ENCODE data around the gene TNNI3K.

The TNNI3K gene

DNA sequence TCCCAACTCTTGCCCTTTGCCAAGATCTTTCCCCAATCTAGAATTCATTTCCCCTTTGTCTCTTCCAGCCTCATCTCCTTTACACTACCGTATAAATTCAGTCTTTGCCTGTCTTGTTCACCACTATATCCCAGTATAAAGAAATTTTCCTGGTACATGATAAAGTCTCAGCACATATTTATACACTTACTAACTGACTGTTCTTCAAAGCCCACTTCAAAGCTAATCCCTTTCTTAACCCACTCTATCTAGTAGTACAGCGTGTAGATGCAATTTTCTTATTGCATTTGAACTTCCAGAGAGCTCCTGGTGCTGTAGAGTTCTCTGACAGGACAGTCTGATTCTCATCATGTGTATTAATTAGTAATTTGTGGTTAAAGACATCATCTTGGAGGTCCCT is 199.1 kb downstream of the TNNI3K start:
- DNase-seq (ENCODE audit: low read depth) = no peak

DNA sequence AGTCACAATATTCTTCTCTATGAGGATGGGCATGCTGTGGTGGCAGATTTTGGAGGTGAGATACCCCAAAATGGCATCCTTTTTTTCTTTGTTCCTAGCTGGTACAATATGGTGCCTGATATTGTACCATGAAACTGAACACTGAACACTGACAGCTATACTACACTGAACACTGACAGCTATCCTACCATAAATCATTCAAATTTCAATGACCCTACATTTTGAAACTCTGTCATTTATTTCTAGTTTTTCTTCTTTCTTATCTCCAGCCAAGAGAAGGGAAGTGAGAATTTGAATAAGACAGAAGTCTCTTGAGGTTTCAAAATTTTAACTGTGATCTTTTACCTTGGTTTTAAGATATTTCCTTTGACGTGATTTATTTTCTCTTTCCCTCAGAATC is 200.9 kb downstream of the TNNI3K start:
- DNase-seq (ENCODE audit: low read depth) = no peak

DNA sequence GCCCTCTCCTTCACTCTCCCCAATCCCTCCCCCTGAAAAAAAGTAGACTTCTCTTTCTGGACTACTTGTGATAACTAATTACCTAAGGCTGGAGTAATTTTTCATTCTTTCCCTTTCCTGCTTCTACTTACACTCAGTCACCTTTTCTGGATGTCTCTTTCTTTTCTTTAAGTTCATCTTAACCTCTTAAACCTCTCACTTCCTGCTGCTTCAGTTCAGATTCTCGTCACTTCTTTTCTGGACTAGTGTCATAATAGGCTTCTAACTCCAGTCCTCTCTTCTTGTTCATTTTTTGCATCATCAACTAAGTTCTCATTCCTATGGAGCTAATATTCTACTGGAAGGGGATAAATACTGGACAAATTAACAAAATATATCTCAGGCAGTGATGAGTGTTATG is 201.8 kb downstream of the TNNI3K start:
- DNase-seq (ENCODE audit: low read depth) = no peak

DNA sequence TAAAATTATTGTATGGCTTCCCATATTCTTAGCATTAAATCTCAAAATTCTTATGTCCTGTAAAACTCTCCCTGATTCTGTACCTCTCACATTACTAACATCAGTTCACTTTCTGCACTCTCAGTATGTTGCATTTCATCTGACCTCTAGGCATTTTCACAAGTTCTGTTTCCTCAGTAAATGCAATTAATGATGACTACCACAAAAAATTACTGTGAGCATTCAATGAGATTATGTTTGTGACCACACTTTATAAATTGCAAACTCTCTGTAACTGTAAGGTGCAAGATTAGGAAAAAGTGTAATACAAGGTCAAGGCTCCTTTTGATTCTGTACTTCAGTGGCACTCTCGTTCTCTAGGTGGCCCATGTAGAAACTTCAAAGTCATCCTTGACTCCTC is 216.8 kb downstream of the TNNI3K start:
- no peak for DNase-seq (ENCODE audit: low read depth)

DNA sequence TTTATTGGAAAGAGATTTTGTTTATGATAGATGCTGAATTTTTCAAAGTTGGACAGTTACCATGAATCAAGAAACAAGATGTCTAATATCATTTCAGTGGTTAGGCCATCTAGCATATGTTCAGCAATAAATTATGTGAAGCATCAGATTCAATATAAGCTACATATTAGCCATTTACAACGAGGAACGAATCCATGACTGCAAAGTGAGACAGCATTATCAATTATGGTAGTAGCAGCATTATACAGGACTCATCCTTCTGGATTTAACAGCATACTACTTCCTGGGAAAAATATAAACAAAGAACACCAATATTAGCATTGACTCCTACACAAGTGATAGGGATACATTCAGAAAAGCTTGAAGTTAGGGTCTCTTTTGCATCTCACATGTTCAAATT is 218.1 kb downstream of the TNNI3K start:
- no peak for DNase-seq (ENCODE audit: low read depth)

DNA sequence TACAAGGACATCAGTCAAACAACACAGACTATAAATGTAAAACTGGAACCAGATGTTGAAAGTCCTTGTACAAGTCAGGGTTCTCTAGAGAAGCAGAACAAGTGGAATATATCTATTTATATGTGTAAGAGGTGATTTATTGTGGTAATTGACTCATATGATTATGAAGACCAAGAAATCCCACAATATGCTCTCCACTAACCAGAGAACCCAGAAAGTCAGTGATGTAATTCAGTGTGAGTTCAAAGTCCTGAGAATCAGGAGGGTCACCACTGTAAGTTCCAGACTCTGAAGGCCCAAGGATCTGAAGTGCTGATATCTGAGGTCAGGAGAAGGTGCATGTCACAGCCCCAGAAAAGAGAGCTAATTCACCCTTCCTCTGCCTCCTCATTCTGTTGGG is 220.2 kb downstream of the TNNI3K start:
- no peak for DNase-seq (ENCODE audit: low read depth)

DNA sequence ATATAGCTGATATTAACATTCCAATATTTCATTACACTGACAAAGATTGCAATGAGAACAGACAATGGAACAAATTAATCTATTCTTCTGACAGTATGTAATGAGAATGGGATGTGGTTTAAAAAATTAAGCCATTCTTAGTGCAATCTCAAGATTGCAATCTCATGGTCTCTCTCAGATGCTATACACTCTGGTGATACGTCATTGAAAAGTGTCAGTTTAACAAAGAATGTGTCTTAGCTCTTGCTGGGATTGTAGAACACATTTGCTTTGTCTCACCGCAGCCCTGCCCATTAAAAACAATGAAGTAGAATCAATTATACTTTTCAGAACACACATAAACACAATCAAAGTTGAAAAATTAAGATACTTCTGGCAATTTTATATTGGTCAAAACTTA is 222.1 kb downstream of the TNNI3K start:
- DNase-seq (ENCODE audit: low read depth) = no peak

DNA sequence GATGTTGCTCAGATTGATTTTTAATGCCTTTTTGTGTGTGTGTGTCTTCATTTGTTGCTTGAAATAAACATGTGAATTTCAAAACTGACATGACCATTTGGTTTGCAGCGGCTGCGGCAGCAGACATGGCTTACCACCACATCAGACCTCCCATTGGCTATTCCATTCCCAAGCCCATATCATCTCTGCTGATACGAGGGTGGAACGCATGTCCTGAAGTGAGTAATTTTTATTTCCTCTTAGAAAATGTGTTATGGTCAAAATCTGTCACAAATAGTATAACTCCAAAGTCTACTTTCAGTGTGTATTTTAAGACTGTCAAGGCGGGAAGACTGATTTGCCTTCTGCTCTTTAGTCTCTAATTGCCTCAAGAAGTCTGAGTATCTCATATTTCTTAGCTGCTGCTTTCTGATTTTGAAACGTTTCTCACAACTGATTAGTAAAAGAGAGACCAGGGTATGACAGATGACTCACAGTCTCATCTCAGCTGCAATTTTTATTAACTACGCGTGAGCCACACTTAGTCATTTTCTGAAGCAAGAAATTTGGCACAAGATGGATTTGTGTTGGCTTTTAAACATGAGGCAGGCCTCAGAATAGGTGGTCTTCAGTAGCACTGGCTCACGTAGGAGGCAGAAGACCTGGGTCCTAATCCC is 228.3 kb downstream of the TNNI3K start:
- peak; percentile 57 for DNase-seq (ENCODE audit: low read depth)

DNA sequence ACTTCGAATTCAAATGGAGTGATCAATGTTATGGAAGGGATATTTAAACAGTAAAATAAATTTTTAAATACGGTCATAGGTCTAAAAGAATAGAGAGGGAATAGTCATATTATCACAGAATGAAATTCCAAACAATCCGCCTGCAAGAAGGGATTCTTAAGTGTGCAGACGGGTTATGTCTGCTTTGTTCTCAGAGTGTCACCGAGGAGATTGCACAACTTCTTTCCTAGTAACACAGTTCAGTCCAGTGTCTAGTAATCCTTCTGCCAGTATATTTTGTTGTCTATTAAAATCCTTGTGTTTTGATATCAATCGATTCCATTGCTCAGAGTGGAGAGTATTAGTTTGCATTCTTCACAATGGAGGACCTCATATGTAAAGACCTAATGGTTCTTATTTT is 228.8 kb downstream of the TNNI3K start:
- no peak for DNase-seq (ENCODE audit: low read depth)

DNA sequence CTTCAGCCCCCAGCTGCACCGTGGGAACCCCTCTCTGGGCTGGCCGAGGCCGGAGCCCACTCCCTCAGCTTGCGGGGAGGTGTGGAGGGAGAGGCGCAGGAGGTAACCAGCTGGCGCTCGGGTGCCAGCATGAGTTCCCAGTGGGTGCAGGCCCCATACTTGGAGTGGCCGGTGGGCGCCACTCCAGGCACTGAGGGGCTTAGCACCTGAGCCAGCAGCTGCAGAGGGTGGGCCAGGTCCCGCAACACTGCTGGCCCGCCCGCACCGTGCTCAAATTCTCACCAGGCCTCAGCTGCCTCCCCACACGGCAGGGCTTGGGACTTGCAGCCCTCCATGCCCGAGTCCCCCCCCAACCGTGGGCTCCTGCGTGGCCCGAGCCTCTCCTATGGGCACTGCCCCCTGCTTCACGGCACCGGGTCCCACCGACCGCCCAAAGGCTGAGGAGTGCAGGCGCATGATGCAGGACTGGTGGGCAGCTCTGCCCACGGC is 230.1 kb downstream of the TNNI3K start:
- DNase-seq (ENCODE audit: low read depth) = no peak

DNA sequence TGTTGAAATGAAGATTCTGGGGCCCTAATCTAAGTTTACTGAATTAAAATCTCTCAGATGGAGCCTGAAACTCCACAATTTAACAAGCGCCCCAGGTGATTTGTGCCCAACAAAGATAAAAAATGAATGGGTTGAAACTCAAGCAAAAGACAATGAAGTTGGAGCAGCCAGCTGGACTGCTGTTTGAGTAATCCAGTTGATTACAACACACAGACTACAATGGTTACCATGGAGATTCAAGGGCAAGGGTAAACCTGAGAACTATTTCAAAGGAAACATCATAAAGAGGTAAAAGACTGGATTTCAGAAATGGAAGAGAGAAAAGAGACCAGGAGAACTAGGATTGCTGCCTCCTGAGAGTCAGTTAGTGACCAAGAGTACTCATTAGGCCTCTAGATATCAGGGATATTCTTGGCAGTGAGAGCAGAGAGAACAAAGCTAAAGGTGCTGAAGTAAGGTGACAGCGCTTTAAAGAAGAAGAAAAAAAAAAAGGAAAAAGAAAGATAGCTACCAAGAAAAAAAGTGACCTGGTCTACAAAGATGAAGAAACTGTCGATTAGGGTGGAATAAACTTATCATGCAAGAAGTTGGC is 232.7 kb downstream of the TNNI3K start:
- DNase-seq (ENCODE audit: low read depth) = no peak

DNA sequence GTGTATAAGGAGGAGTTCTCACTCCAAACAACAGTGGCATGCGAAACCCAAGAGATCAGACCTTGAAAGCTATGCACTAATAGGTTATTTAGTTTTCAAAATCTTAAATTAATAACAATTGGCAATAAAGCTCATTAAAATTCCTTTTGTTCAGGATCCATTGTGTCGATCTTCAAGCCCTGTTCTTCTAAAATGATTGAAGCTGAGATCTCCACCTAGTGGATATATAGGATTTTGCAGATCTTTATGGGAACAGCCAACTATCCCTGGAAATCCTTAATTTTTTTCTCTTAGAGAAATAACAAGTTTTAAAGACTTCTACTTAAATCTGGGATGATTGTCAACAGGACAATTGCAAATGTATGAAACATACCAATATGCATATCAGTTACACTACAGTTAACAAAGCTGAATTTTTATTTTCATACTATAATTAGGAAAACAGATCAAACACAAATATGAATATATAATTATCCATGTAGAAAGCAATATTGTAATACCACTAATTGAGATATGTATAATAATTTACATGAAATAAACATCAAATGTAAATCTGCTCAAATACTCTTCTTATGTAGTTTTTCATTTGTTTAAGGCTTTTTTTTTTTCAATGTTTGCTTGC is 233.9 kb downstream of the TNNI3K start:
- DNase-seq (ENCODE audit: low read depth) = peak; percentile 38

DNA sequence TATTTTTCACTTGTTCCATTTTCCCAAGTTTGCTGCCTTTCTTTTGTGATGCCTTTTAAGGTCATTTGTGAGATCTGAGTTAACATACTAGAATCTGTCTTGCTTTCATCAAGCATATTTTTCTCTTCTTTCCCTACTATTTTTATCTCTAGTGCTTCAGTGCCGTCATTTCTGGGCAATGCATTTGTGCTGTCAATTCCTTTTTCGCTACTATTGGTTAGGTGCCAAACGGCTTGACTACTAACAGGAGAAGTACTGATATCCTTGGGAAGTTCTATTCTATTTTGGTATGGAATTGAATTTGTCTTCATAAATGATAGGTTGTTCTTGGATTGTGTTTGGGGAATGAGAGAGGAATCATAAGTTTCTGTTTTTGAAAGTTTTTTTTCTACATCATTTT is 235.1 kb downstream of the TNNI3K start:
- DNase-seq (ENCODE audit: low read depth) = no peak

DNA sequence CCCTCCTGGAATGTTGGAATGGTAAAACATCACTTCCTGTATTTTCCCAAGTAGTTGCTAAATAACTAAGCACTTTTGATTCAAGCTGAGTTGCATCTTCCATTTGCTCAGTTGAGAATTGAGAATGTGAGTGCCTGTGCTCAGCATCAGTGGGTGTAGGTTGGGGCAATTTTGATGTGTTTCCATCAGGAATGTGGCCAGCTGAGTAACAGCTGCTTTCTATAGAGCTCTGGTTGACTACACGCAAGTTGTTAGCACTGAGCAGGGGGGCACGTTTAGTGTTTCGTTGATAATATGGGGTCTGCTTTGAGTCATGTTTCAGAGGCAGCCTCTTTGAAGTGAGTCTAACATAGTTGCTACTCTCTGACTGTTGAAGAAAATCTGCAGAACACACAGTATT is 235.7 kb downstream of the TNNI3K start:
- no peak for DNase-seq (ENCODE audit: low read depth)

DNA sequence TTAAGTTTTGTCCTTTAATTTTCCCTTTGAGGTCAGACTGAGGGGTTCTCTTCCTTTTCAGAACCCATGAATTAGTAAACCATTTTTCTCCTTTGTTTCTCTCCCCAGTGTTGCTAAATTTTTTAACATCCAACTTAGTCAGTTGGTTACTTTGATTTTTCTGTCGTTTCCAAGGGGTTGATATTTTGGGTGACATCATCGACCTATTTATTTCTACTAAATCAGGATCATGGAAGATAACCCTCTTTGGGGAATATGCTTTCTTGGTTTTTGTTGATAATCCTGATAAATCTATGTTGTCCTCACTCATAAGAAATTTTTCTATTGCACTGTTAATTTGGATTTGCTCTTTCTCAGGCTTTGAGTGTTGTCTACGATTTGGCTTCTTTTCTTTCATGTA is 236.3 kb downstream of the TNNI3K start:
- no peak for DNase-seq (ENCODE audit: low read depth)

DNA sequence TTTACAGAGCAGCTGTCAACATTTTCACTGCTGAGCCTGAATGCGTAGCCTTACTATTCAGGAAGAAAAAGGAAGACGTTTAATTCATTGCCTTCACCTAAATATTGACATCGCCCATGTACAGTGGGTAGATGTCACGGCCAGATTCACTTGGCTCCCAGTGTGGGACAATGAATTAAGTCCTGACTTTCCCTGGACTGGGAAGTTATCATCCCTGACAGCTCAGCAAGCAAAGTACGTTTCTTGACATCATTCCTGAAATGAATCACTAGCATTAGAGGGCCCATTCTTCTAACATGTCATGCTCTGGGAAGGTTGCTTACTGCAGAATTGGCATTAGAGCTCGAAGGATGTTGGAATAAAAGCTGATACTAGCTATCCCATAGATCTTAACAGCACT is 239.4 kb downstream of the TNNI3K start:
- no peak for DNase-seq (ENCODE audit: low read depth)

DNA sequence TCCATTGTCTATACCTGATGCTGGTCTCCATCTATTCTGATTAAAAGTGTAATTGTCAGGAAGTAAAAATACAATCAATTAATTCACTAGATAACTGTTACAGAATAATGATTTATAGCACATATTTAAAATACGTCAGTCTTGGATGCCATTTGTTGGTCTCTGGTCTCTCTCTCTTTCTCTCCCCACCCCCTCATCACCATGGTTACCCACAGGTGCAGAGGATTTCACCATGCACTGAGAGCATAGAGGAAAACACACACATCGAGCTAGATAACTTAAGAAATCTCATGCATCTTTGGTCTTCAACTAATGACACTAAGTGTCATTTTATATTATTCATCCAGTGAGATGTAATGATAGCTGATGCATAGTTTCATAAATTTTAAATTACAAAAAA is 243.8 kb downstream of the TNNI3K start:
- no peak for DNase-seq (ENCODE audit: low read depth)

DNA sequence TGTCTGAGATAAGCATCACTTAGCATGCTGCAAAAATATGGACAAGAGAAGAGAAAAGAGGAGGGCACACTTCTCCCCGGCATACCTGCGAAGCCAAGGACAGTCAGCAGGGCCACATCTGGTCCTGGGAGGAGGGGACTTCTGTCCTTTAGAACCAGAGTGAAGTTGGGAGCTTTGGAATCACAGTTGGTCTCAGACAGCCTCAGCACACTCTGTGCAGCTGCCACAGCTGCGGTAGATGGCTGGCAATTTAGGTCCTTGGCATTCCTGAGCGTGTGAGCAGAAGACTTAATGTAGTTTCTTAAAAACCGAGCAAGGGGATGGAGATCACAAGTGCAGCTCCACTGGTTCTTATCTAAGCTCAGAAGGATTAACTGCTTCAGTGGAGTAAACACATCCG is 244.9 kb downstream of the TNNI3K start:
- no peak for DNase-seq (ENCODE audit: low read depth)

DNA sequence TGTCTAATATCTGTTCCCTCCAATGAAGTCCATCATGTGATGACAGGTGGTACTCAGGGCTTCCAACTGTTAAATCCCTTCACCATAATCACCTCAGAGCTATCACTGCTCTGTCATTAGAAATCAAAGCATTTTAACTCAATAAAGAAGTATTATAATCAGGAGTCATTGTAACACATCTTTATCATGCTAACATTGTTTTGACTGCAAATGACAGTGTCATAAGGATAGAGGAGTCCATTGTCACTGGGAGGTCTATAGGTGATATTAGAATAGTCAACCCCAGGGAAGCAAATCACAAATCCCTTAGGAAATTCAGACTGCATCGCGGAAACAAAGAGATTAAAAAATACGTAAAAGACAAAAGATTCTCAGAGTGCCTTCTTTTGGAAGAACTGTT is 246.4 kb downstream of the TNNI3K start:
- DNase-seq (ENCODE audit: low read depth) = no peak

DNA sequence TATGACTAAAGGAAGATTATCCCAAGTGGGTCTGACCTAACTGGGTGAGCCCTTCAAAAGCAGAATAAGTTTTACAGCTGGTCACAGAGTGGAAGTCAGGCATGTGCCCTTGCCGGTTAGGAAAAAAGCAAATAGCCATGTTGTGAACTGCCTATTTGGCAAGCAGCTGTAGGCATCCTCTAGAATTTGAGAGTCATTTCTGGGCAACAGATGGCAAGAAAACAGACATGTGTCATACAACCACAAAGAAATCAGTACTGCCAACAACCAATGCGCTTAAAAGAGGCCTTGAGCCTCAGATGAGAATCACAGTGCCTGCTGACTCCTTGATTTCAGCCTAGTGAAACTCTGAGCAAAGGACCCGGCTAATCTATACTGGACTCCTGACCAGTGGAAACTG is 250.4 kb downstream of the TNNI3K start:
- DNase-seq (ENCODE audit: low read depth) = peak; percentile 31

DNA sequence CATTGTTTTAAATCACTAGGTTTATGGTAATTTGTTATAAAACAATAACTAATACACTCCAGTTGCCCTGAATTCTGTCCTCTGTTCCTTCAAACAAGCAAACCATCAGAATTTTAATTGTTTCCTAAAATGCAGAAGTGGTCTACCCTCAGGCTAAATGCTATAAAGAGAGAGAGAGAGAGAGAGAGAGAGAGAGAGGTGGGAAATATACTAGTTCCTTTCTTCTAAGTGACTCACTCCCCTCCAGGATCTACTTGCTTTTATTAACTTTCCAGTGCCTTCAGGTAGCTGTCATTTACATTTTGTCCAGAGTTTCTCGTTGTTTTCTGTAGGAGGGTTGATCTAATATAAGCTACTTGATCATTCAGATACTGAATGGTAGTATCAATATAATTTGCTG is 250.8 kb downstream of the TNNI3K start:
- no peak for DNase-seq (ENCODE audit: low read depth)

DNA sequence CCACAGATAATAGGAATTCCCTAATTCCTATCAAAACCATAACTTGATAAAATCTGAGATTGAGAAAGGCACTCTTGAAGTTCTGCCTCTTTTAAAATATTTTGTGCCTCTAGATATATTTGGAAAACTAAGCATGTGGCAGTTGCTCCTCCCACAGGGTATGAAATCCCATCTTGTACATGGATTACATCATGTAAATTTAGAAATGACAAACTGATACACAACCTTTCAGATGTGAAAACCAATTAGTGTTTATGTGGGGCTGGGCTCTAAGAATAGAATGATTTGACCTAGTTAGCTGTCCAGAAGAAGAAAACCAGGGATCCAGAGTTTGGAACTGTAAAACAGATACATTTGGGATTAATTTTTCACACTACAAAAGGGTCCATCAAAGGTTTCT is 261.5 kb downstream of the TNNI3K start:
- no peak for DNase-seq (ENCODE audit: low read depth)

DNA sequence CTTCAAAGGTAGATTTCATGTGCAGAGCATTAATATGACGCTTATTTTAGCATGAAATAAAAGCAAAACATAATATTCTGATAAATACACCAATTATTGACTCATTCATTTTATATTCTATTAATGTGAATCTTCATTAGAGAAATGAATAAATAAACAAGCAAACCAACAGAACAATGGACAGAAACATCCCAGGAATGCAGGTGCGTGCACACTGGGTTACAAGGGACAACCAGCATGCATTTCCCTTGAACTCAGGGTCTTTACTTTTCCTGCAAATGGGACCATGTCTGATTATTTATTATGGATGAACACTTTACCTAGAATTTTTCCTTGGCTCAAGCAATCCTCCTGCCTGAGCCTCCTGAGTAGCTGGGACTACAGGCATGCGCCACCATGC is 263.7 kb downstream of the TNNI3K start:
- DNase-seq (ENCODE audit: low read depth) = no peak

DNA sequence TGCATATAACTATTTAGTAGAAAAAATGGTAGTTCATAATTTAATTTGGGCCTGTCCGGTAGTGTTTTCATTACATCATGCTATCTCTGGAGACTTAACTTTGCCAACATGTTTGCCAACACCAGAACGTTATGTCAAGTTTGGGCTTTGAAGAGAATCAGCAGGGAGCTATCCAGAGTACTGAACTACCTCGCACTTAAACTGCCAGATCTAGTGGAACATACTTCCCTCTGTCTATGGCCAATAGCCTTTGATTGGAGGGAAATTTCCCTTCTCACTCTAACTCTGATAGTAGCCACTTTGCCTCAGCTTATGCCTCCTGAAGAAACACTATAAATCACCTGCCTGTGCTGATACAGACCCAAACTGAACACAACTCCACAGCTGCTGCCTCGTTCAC is 267.2 kb downstream of the TNNI3K start:
- DNase-seq (ENCODE audit: low read depth) = peak; percentile 43

All from stromal cell of bone marrow (primary cell).